Osteoblast (primary cell): ENCODE data around the gene EMID1. TPM values are rescaled to one million over a fixed set of nuclear protein-coding genes. Genes with fewer than 3 reads are reported as not detected.

Experiments
- DNase-seq: peaks from one replicate; pipeline ENCODE4 v3.0.0; 2011; ENCODE audit warnings: low spot score, mixed read lengths; ENCODE audit not compliant: insufficient read length; ENCODE audit errors: missing footprints
- H2AFZ ChIP-seq: 2 replicates; pipeline ENCODE4 v1.6.0; 2011; ENCODE audit warnings: mild to moderate bottlenecking, low read length
- H3K27ac ChIP-seq: 2 replicates; pipeline ENCODE4 v1.5.1; 2011; ENCODE audit warnings: mild to moderate bottlenecking, low read depth, low read length, moderate library complexity
- H3K27me3 ChIP-seq: 2 replicates; pipeline ENCODE4 v1.6.0; 2012; ENCODE audit warnings: mild to moderate bottlenecking, control low read depth, inconsistent platforms, low read length, moderate library complexity; ENCODE audit not compliant: insufficient read depth
- H3K36me3 ChIP-seq: 2 replicates; pipeline ENCODE4 v1.5.1; 2011; ENCODE audit warnings: mild to moderate bottlenecking, low read length, control low read depth, moderate library complexity; ENCODE audit not compliant: insufficient read depth
- H3K4me1 ChIP-seq: 2 replicates; pipeline ENCODE4 v1.5.1; 2011; ENCODE audit warnings: mild to moderate bottlenecking, low read length, control low read depth, moderate library complexity; ENCODE audit not compliant: insufficient read depth
- H3K4me2 ChIP-seq: 2 replicates; pipeline ENCODE4 v1.6.0; 2011; ENCODE audit warnings: mild to moderate bottlenecking, low read length; ENCODE audit not compliant: insufficient read depth
- H3K4me3 ChIP-seq: fragments of 200-600 bp; sonication (generic); 3 replicates; pipeline ENCODE4 v1.5.1; 2012; ENCODE audit warnings: mild to moderate bottlenecking, low read length, inconsistent platforms; ENCODE audit not compliant: insufficient read depth
- H3K79me2 ChIP-seq: 2 replicates; pipeline ENCODE4 v1.6.0; 2012; ENCODE audit warnings: mild to moderate bottlenecking, low read length, control low read depth, inconsistent platforms; ENCODE audit not compliant: insufficient read depth
- H3K9me3 ChIP-seq: 2 replicates; pipeline ENCODE4 v1.5.1; 2011; ENCODE audit warnings: low read depth, low read length, control low read depth
- H4K20me1 ChIP-seq: 2 replicates; pipeline ENCODE4 v1.6.0; 2012; ENCODE audit warnings: mild to moderate bottlenecking, low read length, control low read depth; ENCODE audit not compliant: insufficient read depth
- total RNA-seq: library from RNA; depleted of rRNA; stranded (reverse); fragments of >200 nt; gene quantifications from 2 replicates; pipeline ENCODE4 v1.2.3, GENCODE V29; 2012
- TF ChIP-seq, protein P1 (sequence below): IDR thresholded peaks from 2 replicates; pipeline ENCODE4 v1.5.1; 2011; ENCODE audit warnings: mild to moderate bottlenecking, low read depth, low read length, moderate library complexity; ENCODE audit errors: extremely low read depth

Gene EMID1
- under 0.01 and 0.29 TPM in 2 replicates for total RNA-seq

DNA sequence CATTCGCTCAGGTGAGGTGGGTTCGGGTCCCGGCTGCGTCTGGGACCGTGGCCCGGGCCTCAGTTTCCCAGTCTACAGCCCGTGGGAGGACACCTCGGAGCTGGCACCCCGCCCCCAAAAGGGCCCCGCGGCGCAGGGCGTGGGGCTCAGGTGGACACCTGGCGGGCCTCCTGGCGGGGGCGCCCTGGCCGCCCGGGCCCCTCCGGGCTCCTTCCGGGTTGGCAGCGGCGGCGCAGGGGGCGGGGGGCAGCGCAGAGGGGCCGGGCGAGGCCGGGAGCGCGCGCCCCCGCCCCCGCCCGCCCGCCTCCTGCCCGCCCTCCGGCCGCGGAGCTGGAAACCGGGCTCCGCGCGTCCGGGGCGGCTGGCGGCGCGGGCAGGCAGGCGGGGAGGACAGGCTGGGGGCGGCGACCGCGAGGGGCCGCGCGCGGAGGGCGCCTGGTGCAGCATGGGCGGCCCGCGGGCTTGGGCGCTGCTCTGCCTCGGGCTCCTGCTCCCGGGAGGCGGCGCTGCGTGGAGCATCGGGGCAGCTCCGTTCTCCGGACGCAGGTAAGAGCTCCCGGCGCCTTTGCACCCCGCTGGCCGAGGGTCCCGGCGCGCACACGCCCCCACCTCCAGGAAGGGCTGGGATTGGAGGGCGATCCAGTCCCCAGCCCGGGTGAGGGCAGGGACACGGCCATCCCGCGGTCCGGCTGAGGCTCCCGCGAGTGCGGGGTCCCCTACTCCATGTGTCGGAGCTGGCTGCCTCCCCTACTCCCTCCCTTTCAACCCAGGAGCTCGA, at the start of gene EMID1:
TSS of gene EMID1 (plus strand) at position 303 of the 778 bp plus-strand sequence. CDS start at position 446, 143 bp downstream.
- TF ChIP-seq, protein P1, sequence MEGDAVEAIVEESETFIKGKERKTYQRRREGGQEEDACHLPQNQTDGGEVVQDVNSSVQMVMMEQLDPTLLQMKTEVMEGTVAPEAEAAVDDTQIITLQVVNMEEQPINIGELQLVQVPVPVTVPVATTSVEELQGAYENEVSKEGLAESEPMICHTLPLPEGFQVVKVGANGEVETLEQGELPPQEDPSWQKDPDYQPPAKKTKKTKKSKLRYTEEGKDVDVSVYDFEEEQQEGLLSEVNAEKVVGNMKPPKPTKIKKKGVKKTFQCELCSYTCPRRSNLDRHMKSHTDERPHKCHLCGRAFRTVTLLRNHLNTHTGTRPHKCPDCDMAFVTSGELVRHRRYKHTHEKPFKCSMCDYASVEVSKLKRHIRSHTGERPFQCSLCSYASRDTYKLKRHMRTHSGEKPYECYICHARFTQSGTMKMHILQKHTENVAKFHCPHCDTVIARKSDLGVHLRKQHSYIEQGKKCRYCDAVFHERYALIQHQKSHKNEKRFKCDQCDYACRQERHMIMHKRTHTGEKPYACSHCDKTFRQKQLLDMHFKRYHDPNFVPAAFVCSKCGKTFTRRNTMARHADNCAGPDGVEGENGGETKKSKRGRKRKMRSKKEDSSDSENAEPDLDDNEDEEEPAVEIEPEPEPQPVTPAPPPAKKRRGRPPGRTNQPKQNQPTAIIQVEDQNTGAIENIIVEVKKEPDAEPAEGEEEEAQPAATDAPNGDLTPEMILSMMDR = no peak
- Histone ChIP-seq H3K4me2 (peak within 1 kb of the TSS; percentile 77), H3K4me1 (peaks cover 9% of the 10 kb centered on the region), H3K27ac (no peak within 1 kb of the TSS), H2AFZ (peak within 1 kb of the TSS; percentile 47), H4K20me1 (no peaks in the 10 kb centered on the region), H3K9me3 (no peaks in the 10 kb centered on the region), H3K79me2 (no peaks in the 10 kb centered on the region), H3K36me3 (no peaks in the 10 kb centered on the region), H3K27me3 (peaks cover 31% of the 10 kb centered on the region), H3K4me3 (peak within 1 kb of the TSS; percentile 56)
- peak; percentile 93 for DNase-seq

DNA sequence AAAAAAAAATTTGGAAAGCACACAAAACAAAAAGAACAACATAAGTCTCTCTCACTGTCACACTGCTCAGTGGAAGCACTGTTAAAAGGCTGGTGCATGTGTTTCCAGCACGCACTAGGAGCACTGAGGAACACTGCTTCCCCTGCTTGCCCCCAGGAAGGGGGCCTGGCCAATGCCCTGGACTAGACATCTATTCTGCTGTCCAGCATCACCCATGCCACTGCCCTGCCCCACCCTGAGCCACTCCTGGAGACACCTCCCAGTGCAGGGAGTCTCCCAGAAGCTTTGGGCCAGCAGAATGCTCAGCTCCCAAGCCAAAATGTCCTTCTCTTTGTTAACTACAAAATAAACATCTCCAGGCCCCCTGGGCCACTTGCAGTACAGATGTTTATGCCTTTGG, 49.7 kb upstream of the EMID1 start:
- Histone ChIP-seq H3K9me3 (no peaks in the 10 kb centered on the region), H3K36me3 (no peaks in the 10 kb centered on the region), H3K27me3 (peaks cover 2% of the 10 kb centered on the region), H3K79me2 (no peaks in the 10 kb centered on the region), H3K4me2 (no peak overlapping the region), H3K27ac (no peak overlapping the region), H3K4me1 (no peaks in the 10 kb centered on the region), H3K4me3 (no peak overlapping the region), H4K20me1 (no peaks in the 10 kb centered on the region), H2AFZ (no peak overlapping the region)
- TF ChIP-seq, protein P1 = no peak
- DNase-seq = no peak

DNA sequence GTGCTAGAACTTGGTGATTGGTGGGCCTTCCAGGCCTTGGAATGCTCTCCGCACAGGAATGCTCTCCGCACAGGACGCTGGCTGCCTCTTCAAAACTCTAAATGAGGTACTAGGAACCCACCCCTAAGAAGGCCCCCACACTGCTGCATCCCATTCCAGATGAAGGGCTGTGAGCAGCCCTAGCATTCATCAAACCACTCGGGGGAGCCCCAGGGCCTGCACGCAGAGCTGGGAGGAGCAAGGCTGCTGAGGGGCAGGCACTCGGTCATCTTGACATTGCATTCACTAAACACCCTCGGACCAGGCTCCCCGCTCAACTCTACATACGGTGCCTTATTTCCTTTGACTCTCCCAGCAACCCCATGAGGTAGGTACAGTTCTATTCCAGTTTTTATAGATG, 49.2 kb upstream of the EMID1 start:
- no peak overlapping the region for H3K4me2 ChIP-seq
- H3K4me3 ChIP-seq = no peak overlapping the region
- peaks cover 2% of the 10 kb centered on the region for H3K27me3 ChIP-seq
- no peak overlapping the region for H2AFZ ChIP-seq
- H3K27ac ChIP-seq = no peak overlapping the region
- H3K4me1 ChIP-seq = no peaks in the 10 kb centered on the region
- H3K9me3 ChIP-seq = no peaks in the 10 kb centered on the region
- H3K79me2 ChIP-seq = no peaks in the 10 kb centered on the region
- TF ChIP-seq, protein P1 = peak; percentile 26
- no peaks in the 10 kb centered on the region for H4K20me1 ChIP-seq
- H3K36me3 ChIP-seq = no peaks in the 10 kb centered on the region
- peak; percentile 85 for DNase-seq

DNA sequence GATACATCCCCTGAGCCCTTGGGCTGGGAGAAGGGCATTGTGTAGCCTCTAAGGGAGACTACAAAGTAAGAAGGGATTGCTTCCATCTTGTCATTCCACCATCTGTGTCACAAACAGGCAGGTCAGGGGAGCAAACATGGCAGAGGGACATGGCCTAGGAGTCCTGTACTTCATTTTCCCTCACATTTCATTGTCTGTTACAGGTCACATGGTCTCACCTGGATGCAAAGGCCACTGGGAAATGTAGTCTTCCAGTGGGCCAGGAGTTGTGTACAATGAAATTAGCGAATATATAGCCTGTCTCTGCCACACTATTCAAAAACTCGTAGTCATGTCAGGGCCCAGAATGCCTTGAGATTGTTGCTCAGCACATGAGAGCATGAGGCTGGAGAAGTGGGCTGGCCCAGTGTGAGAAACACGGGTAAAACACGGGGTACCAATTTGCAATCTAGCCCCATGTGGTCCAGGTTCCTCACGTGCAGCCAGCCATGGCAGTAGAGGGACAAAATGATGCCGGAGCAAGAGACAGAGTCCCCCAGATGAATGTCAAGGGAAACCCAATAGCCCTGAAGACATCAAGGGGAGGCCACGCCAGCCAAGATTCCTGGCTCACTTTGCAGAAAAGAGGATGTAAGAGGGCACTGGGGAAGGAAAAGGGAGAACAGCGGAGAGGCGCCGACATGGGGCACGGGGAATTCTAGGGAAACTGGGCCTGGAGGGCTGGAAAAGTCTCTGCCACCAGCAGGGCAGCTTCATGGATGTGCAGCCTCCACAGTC, 47.7 kb upstream of the EMID1 start:
- no peak for DNase-seq
- Histone ChIP-seq H2AFZ (no peak overlapping the region), H3K4me1 (no peaks in the 10 kb centered on the region)

More for the DNA sequence above, 47.7 kb upstream of the EMID1 start:
- no peak overlapping the region for H3K27ac ChIP-seq
- no peaks in the 10 kb centered on the region for H3K79me2 ChIP-seq
- H3K36me3 ChIP-seq = no peaks in the 10 kb centered on the region
- H4K20me1 ChIP-seq = no peaks in the 10 kb centered on the region
- no peaks in the 10 kb centered on the region for H3K9me3 ChIP-seq
- peaks cover 2% of the 10 kb centered on the region for H3K27me3 ChIP-seq
- H3K4me3 ChIP-seq = no peak overlapping the region
- TF ChIP-seq, protein P1 = no peak
- H3K4me2 ChIP-seq = no peak overlapping the region
